DND-41 (cell line): Measurements from ENCODE around the gene TET2.

ENCODE experiments used
- ATAC-seq: fragments of 200-7000 bp; cut with Tn5 transposase; 3 replicates; pipeline ENCODE4 v1.9.1; 2021; ENCODE audit warnings: low read depth; ENCODE audit not compliant: insufficient read depth
- DNase-seq: peaks from one replicate; pipeline ENCODE4 v3.0.0-alpha.2; 2020
- H2AFZ ChIP-seq: 2 replicates; pipeline ENCODE4 v1.6.0; 2012; ENCODE audit warnings: low read depth, low read length
- H3K27ac ChIP-seq: 2 replicates; pipeline ENCODE4 v1.5.1; 2012; ENCODE audit warnings: low read length, inconsistent platforms
- H3K27me3 ChIP-seq: fragments of 200-600 bp; sonication (generic); 2 replicates; pipeline ENCODE4 v1.6.0; 2012; ENCODE audit warnings: low read length, mild to moderate bottlenecking, inconsistent platforms; ENCODE audit not compliant: insufficient read depth, poor library complexity
- H3K36me3 ChIP-seq: 2 replicates; pipeline ENCODE4 v1.5.1; 2012; ENCODE audit warnings: low read length, inconsistent platforms; ENCODE audit not compliant: insufficient read depth
- H3K4me1 ChIP-seq: 2 replicates; pipeline ENCODE4 v1.5.1; 2012; ENCODE audit warnings: mild to moderate bottlenecking, low read length; ENCODE audit not compliant: insufficient read depth
- H3K4me2 ChIP-seq: 2 replicates; pipeline ENCODE4 v1.6.0; 2012; ENCODE audit warnings: mild to moderate bottlenecking, moderate library complexity, low read length, inconsistent platforms; ENCODE audit not compliant: insufficient read depth
- H3K4me3 ChIP-seq, 2 experiments: fragments of 200-600 bp in 1 of 2; shearing (Covaris generic) in 1 of 2; 2 replicates each; pipeline ENCODE4 v1.5.1; 2012 to 2016; ENCODE audit warnings: inconsistent platforms in 2 of 2, low read length in 2 of 2, mild to moderate bottlenecking in 2 of 2, low read depth in 1 of 2, moderate library complexity in 1 of 2
- H3K79me2 ChIP-seq: 2 replicates; pipeline ENCODE4 v1.6.0; 2012; ENCODE audit warnings: low read length, inconsistent platforms; ENCODE audit not compliant: insufficient read depth
- H3K9ac ChIP-seq: 2 replicates; pipeline ENCODE4 v1.6.0; 2012; ENCODE audit warnings: low read depth, mild to moderate bottlenecking, inconsistent platforms, low read length, moderate library complexity
- H3K9me3 ChIP-seq: 2 replicates; pipeline ENCODE4 v1.5.1; 2012; ENCODE audit warnings: low read length, moderate library complexity, mild to moderate bottlenecking, inconsistent platforms; ENCODE audit not compliant: insufficient read depth, severe bottlenecking
- H4K20me1 ChIP-seq: 2 replicates; pipeline ENCODE4 v1.6.0; 2012; ENCODE audit warnings: low read length; ENCODE audit not compliant: insufficient read depth
- CTCF ChIP-seq: IDR thresholded peaks from 2 replicates; pipeline ENCODE4 v1.5.1; 2012; ENCODE audit warnings: borderline replicate concordance, low read length, moderate library complexity, mild to moderate bottlenecking; ENCODE audit not compliant: poor library complexity, severe bottlenecking; ENCODE audit errors: extremely low read depth
- EZH2 ChIP-seq: IDR thresholded peaks from 3 replicates; pipeline ENCODE4 v1.6.1; 2012; ENCODE audit warnings: borderline replicate concordance, low read depth, mild to moderate bottlenecking, moderate library complexity, low read length, inconsistent platforms; ENCODE audit not compliant: severe bottlenecking

Gene TET2

DNA sequence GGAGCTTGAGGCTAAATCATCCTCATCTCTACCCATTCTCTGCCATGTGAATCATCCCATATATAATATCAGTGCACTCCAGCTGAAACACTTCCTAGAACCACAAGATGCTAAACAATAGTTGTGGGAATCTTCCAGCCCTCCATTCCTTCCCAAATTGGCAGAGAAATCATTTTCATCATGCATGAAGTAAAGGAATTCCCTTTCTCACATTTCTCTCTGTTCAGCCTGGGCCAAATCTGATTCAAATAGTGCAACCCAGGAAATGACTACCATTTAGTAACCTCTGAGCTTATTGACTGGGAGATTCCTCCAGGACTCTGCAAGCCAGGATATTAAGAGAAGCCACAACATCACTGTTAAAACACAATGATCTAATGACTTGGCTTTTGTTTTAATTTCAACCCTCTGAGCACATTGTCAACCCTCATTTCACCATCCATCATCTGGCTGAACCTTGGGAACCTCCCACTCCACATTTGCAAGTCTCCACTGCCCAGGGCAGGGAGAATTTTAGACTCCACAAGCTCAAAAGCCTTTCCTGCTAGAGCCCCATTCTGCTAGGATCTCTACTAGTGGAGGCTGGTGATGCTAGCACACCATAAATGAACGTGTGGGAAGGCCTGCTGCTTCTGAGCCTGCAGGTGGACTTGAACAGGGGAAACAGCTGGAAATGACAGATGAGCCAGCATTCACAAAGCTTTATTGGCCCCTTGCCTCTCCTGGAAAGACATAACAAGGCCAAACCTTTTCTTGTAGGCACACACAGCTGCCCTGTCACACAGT lies 133.9 kb downstream of the TET2 start:
- no peak overlapping the region for H3K4me2 ChIP-seq
- ATAC-seq = no peak
- no peak for DNase-seq

DNA sequence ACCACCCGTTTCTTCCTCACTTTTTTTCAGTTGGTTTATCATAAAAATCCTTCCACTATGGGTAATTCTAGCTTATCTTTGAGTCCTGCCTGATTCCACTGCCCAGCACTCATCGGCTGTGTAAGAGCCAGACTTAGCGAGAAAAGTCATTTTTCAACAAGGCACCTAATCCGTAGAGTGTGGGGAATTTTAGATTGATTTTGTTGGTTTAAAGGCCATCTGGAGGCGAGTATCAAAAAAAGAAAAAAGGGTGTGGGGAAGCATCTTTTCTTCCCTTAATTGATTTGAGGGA lies 134.4 kb downstream of the TET2 start:
- Histone ChIP-seq H3K27ac (no peak overlapping the region), H3K4me2 (no peak overlapping the region), H3K4me1 (no peaks in the 10 kb centered on the region), H4K20me1 (no peaks in the 10 kb centered on the region), H3K4me3 (no peak overlapping the region), H3K27me3 (no peaks in the 10 kb centered on the region), H3K9me3 (no peaks in the 10 kb centered on the region), H3K79me2 (no peaks in the 10 kb centered on the region), H3K36me3 (no peaks in the 10 kb centered on the region), H2AFZ (no peak overlapping the region), H3K9ac (no peak overlapping the region)
- DNase-seq (no peak), ATAC-seq (no peak)
- TF ChIP-seq EZH2 (no peak), CTCF (no peak)

More for the DNA sequence above, 133.9 kb downstream of the TET2 start:
- H3K36me3 ChIP-seq = no peaks in the 10 kb centered on the region
- no peak overlapping the region for H3K4me3 ChIP-seq
- no peak overlapping the region for H3K27ac ChIP-seq
- no peak overlapping the region for H2AFZ ChIP-seq
- no peaks in the 10 kb centered on the region for H3K4me1 ChIP-seq
- H3K27me3 ChIP-seq = no peaks in the 10 kb centered on the region
- no peak for TF ChIP-seq CTCF
- TF ChIP-seq EZH2 = no peak
- no peak overlapping the region for H3K9ac ChIP-seq
- no peaks in the 10 kb centered on the region for H4K20me1 ChIP-seq
- no peaks in the 10 kb centered on the region for H3K9me3 ChIP-seq
- H3K79me2 ChIP-seq = no peaks in the 10 kb centered on the region

DNA sequence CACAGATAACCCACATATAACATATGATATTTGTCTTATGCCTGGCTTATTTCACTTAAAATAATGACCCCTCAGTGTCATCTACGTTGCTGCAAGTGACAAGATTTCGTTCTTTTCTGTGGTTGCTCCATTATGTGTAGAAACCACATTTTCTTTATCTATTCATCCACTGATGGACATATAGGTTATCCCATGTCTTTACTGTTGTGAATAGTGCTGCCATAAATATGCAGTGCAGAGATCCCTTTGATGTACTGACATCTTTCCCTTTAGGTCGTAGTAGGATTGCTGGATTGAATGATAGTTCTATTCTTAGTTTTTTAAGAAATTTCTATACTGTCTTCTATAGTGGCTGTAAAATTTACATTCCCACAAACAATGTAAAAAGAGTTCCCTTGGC lies 135.8 kb downstream of the TET2 start:
- ATAC-seq (no peak), DNase-seq (no peak)
- no peaks in the 10 kb centered on the region for H3K9me3 ChIP-seq
- H3K4me2 ChIP-seq = no peak overlapping the region
- H3K27ac ChIP-seq = no peak overlapping the region
- H3K4me1 ChIP-seq = no peaks in the 10 kb centered on the region
- H3K27me3 ChIP-seq = no peaks in the 10 kb centered on the region
- H3K4me3 ChIP-seq = no peak overlapping the region
- H3K36me3 ChIP-seq = no peaks in the 10 kb centered on the region
- TF ChIP-seq EZH2 = no peak
- no peak for TF ChIP-seq CTCF
- H3K79me2 ChIP-seq = no peaks in the 10 kb centered on the region
- H3K9ac ChIP-seq = no peak overlapping the region
- no peaks in the 10 kb centered on the region for H4K20me1 ChIP-seq
- H2AFZ ChIP-seq = no peak overlapping the region
